NCI-H2107 (cell line): ENCODE data around the gene LIPE.

Experiments used
- DNase-seq: peaks from one replicate; lab custom pipeline; 2025; lab: John Stamatoyannopoulos, UW

Gene LIPE

GRCh38 chr19:42380155-42380554 is 47.0 kb downstream of the LIPE start:
- DNase-seq, result no peak

- DNase-seq, result no peak
Observed at GRCh38 chr19:42378225-42379215, 48.7 kb downstream of the LIPE start.

- no peak for DNase-seq
Observed at GRCh38 chr19:42376177-42376555, 51.0 kb downstream of the LIPE start.

GRCh38 chr19:42375415-42376176 is 51.6 kb downstream of the LIPE start:
- DNase-seq, result no peak

- no peak for DNase-seq
Observed at GRCh38 chr19:42374826-42375376, 52.3 kb downstream of the LIPE start.

GRCh38 chr19:42370626-42371175 is 56.5 kb downstream of the LIPE start:
- DNase-seq, result no peak

GRCh38 chr19:42370068-42370520 is 57.1 kb downstream of the LIPE start:
- no peak for DNase-seq

- no peak for DNase-seq
Observed at GRCh38 chr19:42369433-42370067, 57.6 kb downstream of the LIPE start.

- no peak for DNase-seq
Observed at GRCh38 chr19:42368765-42369164, 58.4 kb downstream of the LIPE start.

- DNase-seq, result no peak
Observed at GRCh38 chr19:42368360-42368759, 58.8 kb downstream of the LIPE start.

GRCh38 chr19:42367929-42368328 is 59.3 kb downstream of the LIPE start:
- DNase-seq, result no peak

GRCh38 chr19:42366673-42367072 is 60.5 kb downstream of the LIPE start:
- no peak for DNase-seq

- no peak for DNase-seq
Observed at GRCh38 chr19:42363614-42364346, 63.4 kb downstream of the LIPE start.

GRCh38 chr19:42362891-42363440 is 64.2 kb downstream of the LIPE start:
- DNase-seq, result no peak

- no peak for DNase-seq
Observed at GRCh38 chr19:42362342-42362741, 64.8 kb downstream of the LIPE start.

- no peak for DNase-seq
Observed at GRCh38 chr19:42361545-42361910, 65.7 kb downstream of the LIPE start.

- DNase-seq, result no peak
Observed at GRCh38 chr19:42360787-42361544, 66.2 kb downstream of the LIPE start.

GRCh38 chr19:42357290-42357689 is 69.9 kb downstream of the LIPE start:
- DNase-seq, result no peak

- no peak for DNase-seq
Observed at GRCh38 chr19:42356686-42357085, 70.5 kb downstream of the LIPE start.

- no peak for DNase-seq
Observed at GRCh38 chr19:42355896-42356295, 71.3 kb downstream of the LIPE start.
